Memory B cell (primary cell): ENCODE results near the gene SHISA6.

Experiments used
- ATAC-seq: fragments of 150-1000 bp; cut with Tn5 transposase; 2 replicates; pipeline ENCODE4 v1.10.0; 2021; ENCODE audit warnings: low read depth, mild to moderate bottlenecking, moderate library complexity
- DNase-seq, 2 donors: peaks; one replicate each; pipeline ENCODE4 v3.0.0; 2022; ENCODE audit warnings: low spot score in 2 of 2
- H3K27ac Mint-ChIP-seq: one replicate; pipeline ENCODE4 v1.8.0; 2022; ENCODE audit warnings: mild to moderate bottlenecking, moderate library complexity, mixed read lengths
- H3K27me3 Mint-ChIP-seq: one replicate; pipeline ENCODE4 v1.8.0; 2022; ENCODE audit warnings: mixed read lengths
- H3K36me3 Mint-ChIP-seq: one replicate; pipeline ENCODE4 v1.8.0; 2022; ENCODE audit warnings: mild to moderate bottlenecking, mixed read lengths
- H3K4me1 Mint-ChIP-seq: one replicate; pipeline ENCODE4 v1.8.0; 2022; ENCODE audit warnings: mixed read lengths
- H3K4me3 Mint-ChIP-seq: one replicate; pipeline ENCODE4 v1.8.0; 2022; ENCODE audit warnings: mild to moderate bottlenecking, moderate library complexity, mixed read lengths
- H3K9me3 Mint-ChIP-seq: one replicate; pipeline ENCODE4 v1.8.0; 2022; ENCODE audit warnings: mixed read lengths

The SHISA6 gene

GRCh38 chr17:11547853-11548252 lies 306.8 kb downstream of the SHISA6 start:
- no peak for ATAC-seq
- H3K27ac Mint-ChIP-seq: no peak overlapping the region
- H3K36me3 Mint-ChIP-seq: no peaks in the 10 kb centered on the region
- DNase-seq: no peak
- H3K4me1 Mint-ChIP-seq: no peaks in the 10 kb centered on the region
- no peaks in the 10 kb centered on the region for H3K27me3 Mint-ChIP-seq
- no peak overlapping the region for H3K4me3 Mint-ChIP-seq
- peaks cover 7% of the 10 kb centered on the region for H3K9me3 Mint-ChIP-seq

GRCh38 chr17:11548398-11548797 lies 307.4 kb downstream of the SHISA6 start:
- H3K9me3 Mint-ChIP-seq: peaks cover 7% of the 10 kb centered on the region
- H3K27ac Mint-ChIP-seq: no peak overlapping the region
- no peaks in the 10 kb centered on the region for H3K27me3 Mint-ChIP-seq
- H3K36me3 Mint-ChIP-seq: no peaks in the 10 kb centered on the region
- no peaks in the 10 kb centered on the region for H3K4me1 Mint-ChIP-seq
- ATAC-seq (no peak), DNase-seq (no peak)
- H3K4me3 Mint-ChIP-seq: no peak overlapping the region

- Mint-ChIP-seq H3K27ac (no peak overlapping the region), H3K4me3 (no peak overlapping the region), H3K36me3 (no peaks in the 10 kb centered on the region), H3K4me1 (no peaks in the 10 kb centered on the region), H3K9me3 (peaks cover 7% of the 10 kb centered on the region), H3K27me3 (no peaks in the 10 kb centered on the region)
- no peak for ATAC-seq
- DNase-seq: no peak
Measured at GRCh38 chr17:11550431-11550830, 309.4 kb downstream of the SHISA6 start.

- Mint-ChIP-seq H3K4me1 (no peaks in the 10 kb centered on the region), H3K9me3 (peaks cover 7% of the 10 kb centered on the region), H3K36me3 (no peaks in the 10 kb centered on the region), H3K4me3 (no peak overlapping the region), H3K27ac (no peak overlapping the region), H3K27me3 (no peaks in the 10 kb centered on the region)
- no peak for DNase-seq
- no peak for ATAC-seq
Measured at GRCh38 chr17:11551442-11551841, 310.4 kb downstream of the SHISA6 start.

GRCh38 chr17:11553135-11553534 lies 312.1 kb downstream of the SHISA6 start:
- no peaks in the 10 kb centered on the region for H3K27me3 Mint-ChIP-seq

GRCh38 chr17:11554042-11554441 lies 313.0 kb downstream of the SHISA6 start:
- Mint-ChIP-seq H3K36me3 (no peaks in the 10 kb centered on the region), H3K27ac (no peak overlapping the region), H3K9me3 (peaks cover 7% of the 10 kb centered on the region), H3K27me3 (no peaks in the 10 kb centered on the region), H3K4me1 (no peaks in the 10 kb centered on the region), H3K4me3 (no peak overlapping the region)
- ATAC-seq: no peak
- no peak for DNase-seq

More at GRCh38 chr17:11553135-11553534, 312.1 kb downstream of the SHISA6 start:
- no peak overlapping the region for H3K4me3 Mint-ChIP-seq
- no peak overlapping the region for H3K27ac Mint-ChIP-seq
- no peak for DNase-seq
- no peak for ATAC-seq
- H3K36me3 Mint-ChIP-seq: no peaks in the 10 kb centered on the region
- peaks cover 7% of the 10 kb centered on the region for H3K9me3 Mint-ChIP-seq
- no peaks in the 10 kb centered on the region for H3K4me1 Mint-ChIP-seq

- H3K27ac Mint-ChIP-seq: no peak overlapping the region
- no peak for ATAC-seq
- H3K4me1 Mint-ChIP-seq: no peaks in the 10 kb centered on the region
- H3K36me3 Mint-ChIP-seq: no peaks in the 10 kb centered on the region
- no peak for DNase-seq
- H3K4me3 Mint-ChIP-seq: no peak overlapping the region
- peaks cover 7% of the 10 kb centered on the region for H3K9me3 Mint-ChIP-seq
- no peaks in the 10 kb centered on the region for H3K27me3 Mint-ChIP-seq
Measured at GRCh38 chr17:11554542-11554941, 313.5 kb downstream of the SHISA6 start.

GRCh38 chr17:11555530-11555929 lies 314.5 kb downstream of the SHISA6 start:
- no peak for DNase-seq
- Mint-ChIP-seq H3K27me3 (no peaks in the 10 kb centered on the region), H3K4me1 (no peaks in the 10 kb centered on the region), H3K9me3 (peaks cover 4% of the 10 kb centered on the region), H3K36me3 (no peaks in the 10 kb centered on the region), H3K4me3 (no peak overlapping the region), H3K27ac (no peak overlapping the region)
- no peak for ATAC-seq

- Mint-ChIP-seq H3K27me3 (no peaks in the 10 kb centered on the region), H3K4me1 (no peaks in the 10 kb centered on the region), H3K27ac (no peak overlapping the region), H3K4me3 (no peak overlapping the region), H3K36me3 (no peaks in the 10 kb centered on the region), H3K9me3 (peaks cover 2% of the 10 kb centered on the region)
- DNase-seq (no peak), ATAC-seq (no peak)
Measured at GRCh38 chr17:11557727-11558452, 316.9 kb downstream of the SHISA6 start.

GRCh38 chr17:11558681-11559234 lies 317.7 kb downstream of the SHISA6 start:
- Mint-ChIP-seq H3K27me3 (no peaks in the 10 kb centered on the region), H3K4me3 (no peak overlapping the region), H3K4me1 (no peaks in the 10 kb centered on the region), H3K9me3 (peaks cover 2% of the 10 kb centered on the region), H3K27ac (no peak overlapping the region), H3K36me3 (no peaks in the 10 kb centered on the region)
- DNase-seq (no peak), ATAC-seq (no peak)

GRCh38 chr17:11559601-11560000 lies 318.6 kb downstream of the SHISA6 start:
- no peak overlapping the region for H3K4me3 Mint-ChIP-seq
- no peak for DNase-seq

GRCh38 chr17:11561281-11561680 lies 320.3 kb downstream of the SHISA6 start:
- H3K4me3 Mint-ChIP-seq: no peak overlapping the region
- peaks cover 2% of the 10 kb centered on the region for H3K9me3 Mint-ChIP-seq
- DNase-seq (no peak), ATAC-seq (no peak)
- no peaks in the 10 kb centered on the region for H3K27me3 Mint-ChIP-seq
- no peaks in the 10 kb centered on the region for H3K36me3 Mint-ChIP-seq
- no peaks in the 10 kb centered on the region for H3K4me1 Mint-ChIP-seq
- H3K27ac Mint-ChIP-seq: no peak overlapping the region

More at GRCh38 chr17:11559601-11560000, 318.6 kb downstream of the SHISA6 start:
- Mint-ChIP-seq H3K4me1 (no peaks in the 10 kb centered on the region), H3K27me3 (no peaks in the 10 kb centered on the region), H3K9me3 (peaks cover 2% of the 10 kb centered on the region), H3K27ac (no peak overlapping the region), H3K36me3 (no peaks in the 10 kb centered on the region)
- no peak for ATAC-seq

GRCh38 chr17:11561702-11562101 lies 320.7 kb downstream of the SHISA6 start:
- H3K4me3 Mint-ChIP-seq: no peak overlapping the region
- DNase-seq: no peak
- no peak overlapping the region for H3K27ac Mint-ChIP-seq
- H3K27me3 Mint-ChIP-seq: no peaks in the 10 kb centered on the region
- ATAC-seq: no peak
- no peaks in the 10 kb centered on the region for H3K4me1 Mint-ChIP-seq
- no peaks in the 10 kb centered on the region for H3K36me3 Mint-ChIP-seq
- peaks cover 2% of the 10 kb centered on the region for H3K9me3 Mint-ChIP-seq

- Mint-ChIP-seq H3K4me3 (no peak overlapping the region), H3K36me3 (no peaks in the 10 kb centered on the region)
Measured at GRCh38 chr17:11564589-11565380, 323.8 kb downstream of the SHISA6 start.

More at GRCh38 chr17:11564589-11565380, 323.8 kb downstream of the SHISA6 start:
- DNase-seq (no peak), ATAC-seq (no peak)
- H3K4me1 Mint-ChIP-seq: no peaks in the 10 kb centered on the region
- no peaks in the 10 kb centered on the region for H3K27me3 Mint-ChIP-seq
- H3K9me3 Mint-ChIP-seq: peaks cover 4% of the 10 kb centered on the region
- no peak overlapping the region for H3K27ac Mint-ChIP-seq
